ENCODE data around the gene CRHR1.

GRCh38 chr17:45768000-45768399 is 16.1 kb upstream of the CRHR1 start:
- TF ChIP-seq TAF1 (IDR thresholded peaks at IDR 0.05; ENCODE audit: borderline replicate concordance, low read depth, low read length) (no peak), CTCF (IDR thresholded peaks at IDR 0.05) (peak; percentile 13; the same call in 1 of the 2 replicates), MAX (IDR thresholded peaks at IDR 0.05; ENCODE audit: low read depth) (no peak), RAD21 (IDR thresholded peaks at IDR 0.05; ENCODE audit: low read length) (no peak), POLR2AphosphoS5 (IDR thresholded peaks at IDR 0.05; ENCODE audit: low read depth, low read length) (no peak), EZH2phosphoT487 (IDR thresholded peaks at IDR 0.05; ENCODE audit: borderline replicate concordance, low read depth) (no peak), SIN3A (IDR thresholded peaks at IDR 0.05; ENCODE audit: borderline replicate concordance, low read depth, low read length) (no peak), PBX3 (IDR thresholded peaks at IDR 0.05) (no peak), RFX5 (IDR thresholded peaks at IDR 0.05; ENCODE audit: low read length) (no peak), GATA2 (CRISPR knock-in tag; IDR thresholded peaks at IDR 0.05) (no peak), EP300 (IDR thresholded peaks at IDR 0.05; ENCODE audit: borderline replicate concordance in 1 of 2, low read depth in 1 of 2, low read length in 1 of 2) (no peak)

All from SK-N-SH (cell line).